GM18517 (cell line): ENCODE results near the gene ITGB5.

Experiments used
- ATAC-seq: cut with Tn5 transposase; IDR thresholded peaks from one replicate; pipeline ENCODE4 v1.9.1; 2021; ENCODE audit warnings: mild to moderate bottlenecking, moderate library complexity; ENCODE audit not compliant: unreplicated experiment

Gene ITGB5

DNA sequence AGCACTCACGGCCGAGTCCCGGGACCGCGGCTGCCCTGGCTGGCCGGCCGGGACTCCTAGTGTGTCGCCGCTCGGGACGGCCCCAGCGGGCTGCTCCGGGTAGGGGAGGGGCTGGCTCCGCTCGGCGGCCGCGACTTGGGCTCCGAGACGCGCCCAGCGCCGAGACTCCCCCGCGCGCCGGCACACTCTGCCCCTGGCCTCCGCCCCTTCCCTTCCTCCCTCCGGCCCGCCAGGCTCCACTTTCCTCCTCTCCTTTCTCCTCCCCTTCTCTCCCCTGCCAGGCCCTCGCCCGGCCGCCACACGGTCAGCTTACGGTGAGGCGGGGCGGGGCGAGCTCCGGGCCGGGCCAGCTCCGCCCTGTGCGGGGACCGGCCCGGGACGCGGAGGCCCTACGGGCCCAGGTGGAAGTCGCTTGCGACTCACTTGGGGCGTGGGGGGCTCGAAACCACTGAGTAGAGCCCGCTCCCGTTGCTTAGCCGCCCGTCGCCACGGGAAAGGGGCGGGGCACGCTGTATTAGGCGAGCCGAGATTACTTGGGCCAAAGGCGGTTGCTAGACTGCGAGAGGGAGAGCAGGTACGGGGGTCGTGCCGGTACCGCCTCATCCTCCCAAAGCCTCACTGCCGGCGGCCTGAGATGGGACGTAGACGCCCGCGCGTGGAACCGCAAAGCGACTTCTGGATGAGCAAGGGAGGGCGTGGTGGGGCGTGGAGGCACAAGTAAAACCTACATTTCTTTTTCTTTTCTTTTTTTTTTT is at the start of gene ITGB5:
TSS of gene ITGB5 (minus strand) at position 189 of the 755 bp plus-strand sequence. CDS start 365 bp downstream, outside the sequence.
- peak; percentile 55 for ATAC-seq

- no peak for ATAC-seq
These were observed 48.8 kb upstream of the ITGB5 start for GRCh38 chr3:124935794-124936542.

- no peak for ATAC-seq
These were observed 48.1 kb upstream of the ITGB5 start for GRCh38 chr3:124935264-124935663.

- no peak for ATAC-seq
These were observed 47.4 kb upstream of the ITGB5 start, which contains the start of gene MUC13 for GRCh38 chr3:124934577-124934976. Gene MUC13 (minus strand): TSS chr3:124934751. CDS start chr3:124934712, 39 bp downstream.

DNA sequence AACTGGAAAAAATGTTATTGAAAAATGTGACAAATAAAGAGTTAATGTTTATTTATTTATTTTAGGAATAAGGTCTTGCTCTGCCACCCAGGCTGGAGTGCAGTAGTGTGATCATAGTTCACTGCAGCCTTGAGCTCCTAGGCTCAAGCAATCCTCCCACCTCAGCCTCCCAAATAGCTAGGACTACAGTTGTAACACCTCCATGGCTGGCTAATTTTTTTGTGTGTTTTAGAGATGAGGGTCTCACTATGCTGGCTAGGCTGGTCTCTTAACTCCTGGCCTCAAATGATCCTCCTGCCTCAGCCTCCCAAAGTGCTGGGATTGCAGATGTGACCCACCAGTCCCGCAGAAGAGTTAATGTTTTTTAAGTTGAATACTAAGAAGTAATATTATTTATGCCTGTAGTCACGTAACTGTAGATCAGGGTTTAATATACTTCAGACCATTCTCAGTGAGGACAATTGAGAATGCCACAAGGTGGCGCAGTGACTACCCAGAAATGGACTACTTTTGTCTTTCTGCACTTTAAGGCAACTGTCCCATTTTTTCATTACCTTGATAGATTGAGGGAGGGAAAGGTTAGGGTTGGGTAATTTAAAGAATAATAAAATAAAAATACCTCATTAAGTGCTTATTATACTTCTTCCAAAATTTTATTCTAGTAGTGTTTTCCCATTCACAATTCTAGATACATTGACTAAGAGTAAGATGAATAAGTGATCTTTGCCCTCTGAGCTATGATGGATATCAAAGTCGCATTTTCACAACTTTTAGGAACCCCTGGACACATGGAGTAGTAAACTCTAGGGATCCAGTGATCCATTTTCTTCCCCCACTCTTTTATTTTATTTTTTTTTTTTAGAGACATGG is 41.4 kb upstream of the ITGB5 start:
- ATAC-seq: no peak

DNA sequence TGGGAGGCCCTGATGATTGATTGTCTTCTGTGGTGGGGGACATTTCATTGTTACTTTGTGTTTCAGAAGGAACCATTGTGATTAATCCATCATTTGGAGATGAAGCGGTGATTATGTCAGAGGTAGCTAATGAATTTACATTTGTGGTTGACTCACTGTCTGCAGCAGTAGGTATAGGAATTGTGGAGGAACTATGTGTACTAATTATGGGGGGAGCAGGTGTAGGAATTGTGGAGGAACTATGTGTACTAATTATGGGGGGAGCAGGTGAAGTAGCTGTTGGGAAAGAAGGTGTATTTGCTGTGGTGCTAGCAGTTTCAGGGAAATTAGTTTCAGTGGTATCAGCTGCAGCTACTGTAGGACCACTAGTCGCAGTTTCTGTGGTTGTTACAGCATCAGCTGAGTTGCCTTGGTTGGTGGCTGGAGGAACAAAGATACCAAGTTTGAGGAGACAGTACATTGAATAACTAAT is 40.4 kb upstream of the ITGB5 start:
- ATAC-seq: no peak

- ATAC-seq: no peak
These were observed 39.4 kb upstream of the ITGB5 start for GRCh38 chr3:124926426-124927101.

GRCh38 chr3:124924741-124925140 is 37.6 kb upstream of the ITGB5 start:
- no peak for ATAC-seq

GRCh38 chr3:124923833-124924232 is 36.7 kb upstream of the ITGB5 start:
- no peak for ATAC-seq

- ATAC-seq: no peak
These were observed 33.6 kb upstream of the ITGB5 start for GRCh38 chr3:124920718-124921117.

DNA sequence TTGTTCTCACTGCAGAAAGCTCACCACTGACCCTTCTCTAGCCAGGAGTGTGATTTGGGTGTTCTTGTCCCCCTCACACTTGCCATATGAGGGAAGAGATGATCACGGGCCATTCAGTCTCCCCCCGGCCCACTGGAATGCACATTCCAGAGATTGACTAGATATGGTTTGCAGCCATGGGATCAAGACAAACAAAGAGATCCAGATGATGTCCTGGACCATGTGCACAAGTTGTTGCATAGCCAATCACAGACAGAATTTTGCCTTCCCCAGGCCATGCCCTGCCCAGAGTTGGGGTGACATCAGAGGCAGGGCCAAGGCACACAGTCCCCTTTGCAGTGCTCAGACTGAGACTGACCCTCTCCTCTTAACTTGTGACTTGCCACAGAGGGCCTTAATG is 32.6 kb upstream of the ITGB5 start:
- ATAC-seq: no peak

DNA sequence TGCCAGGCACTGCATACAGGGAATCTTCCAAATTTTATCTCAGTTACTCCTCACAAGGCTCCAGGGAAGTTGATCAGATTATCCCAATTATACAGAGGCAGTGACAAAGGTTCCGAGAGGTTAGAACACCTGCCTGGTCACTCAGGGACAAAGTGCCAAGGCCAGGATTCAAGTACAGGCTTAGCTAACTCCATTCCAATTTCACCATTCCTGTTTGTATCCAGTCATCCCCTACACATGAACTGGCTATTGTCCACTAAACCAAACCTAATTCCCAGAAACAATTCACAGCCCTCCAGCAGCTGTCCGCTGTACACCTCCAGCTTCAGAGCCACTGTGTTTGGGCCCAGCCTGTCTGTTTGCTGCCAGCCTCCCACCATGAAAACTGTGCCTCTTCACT is 31.4 kb upstream of the ITGB5 start:
- ATAC-seq: no peak

DNA sequence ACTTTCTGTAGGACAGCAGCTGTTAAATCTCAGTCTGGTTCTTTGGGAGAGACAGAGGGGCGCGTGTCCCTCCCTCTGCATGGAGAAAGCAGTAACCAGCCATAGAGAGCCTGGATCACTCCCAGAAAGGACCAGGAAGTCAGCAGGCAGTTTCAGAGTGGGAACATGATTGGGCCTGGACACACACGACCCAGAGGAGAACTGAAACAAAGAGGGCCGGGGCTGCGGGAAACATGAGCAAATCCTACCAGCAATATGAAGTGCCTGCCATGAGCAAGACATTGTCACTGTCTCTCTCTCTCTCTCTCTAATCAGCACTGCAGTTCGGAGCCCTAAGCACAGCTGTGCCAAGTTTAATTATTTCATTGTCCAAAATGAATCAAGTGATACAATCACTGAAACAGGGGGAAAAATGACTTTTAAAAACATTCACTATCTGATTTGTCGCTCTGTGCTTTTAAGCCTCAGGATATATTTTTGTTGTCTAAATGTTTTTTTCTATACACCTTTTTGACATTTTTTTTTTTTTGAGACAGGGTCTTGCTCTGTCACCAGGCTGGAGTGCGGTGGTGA is 29.8 kb upstream of the ITGB5 start:
- ATAC-seq: no peak

GRCh38 chr3:124915254-124915653 is 28.1 kb upstream of the ITGB5 start:
- ATAC-seq: no peak

DNA sequence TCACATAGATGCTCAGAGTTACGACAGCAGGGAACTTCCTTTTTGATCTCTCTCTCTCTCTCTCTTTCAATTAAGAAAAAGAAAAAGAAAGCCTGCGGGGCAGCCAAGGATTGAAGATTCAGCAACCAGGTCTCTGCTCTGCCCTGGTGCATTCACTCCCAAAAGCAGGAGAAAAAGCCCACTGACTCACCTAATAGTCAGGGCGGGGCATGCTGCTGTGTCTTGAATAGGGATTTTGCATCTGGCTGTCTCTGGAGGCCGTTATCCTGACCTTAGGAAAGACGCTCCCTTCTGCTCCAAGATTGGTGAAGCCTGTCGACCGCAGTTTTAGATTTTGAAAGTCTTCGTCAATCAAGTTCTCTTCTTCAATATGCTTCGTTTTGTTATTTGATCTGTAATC is 20.8 kb upstream of the ITGB5 start:
- no peak for ATAC-seq

DNA sequence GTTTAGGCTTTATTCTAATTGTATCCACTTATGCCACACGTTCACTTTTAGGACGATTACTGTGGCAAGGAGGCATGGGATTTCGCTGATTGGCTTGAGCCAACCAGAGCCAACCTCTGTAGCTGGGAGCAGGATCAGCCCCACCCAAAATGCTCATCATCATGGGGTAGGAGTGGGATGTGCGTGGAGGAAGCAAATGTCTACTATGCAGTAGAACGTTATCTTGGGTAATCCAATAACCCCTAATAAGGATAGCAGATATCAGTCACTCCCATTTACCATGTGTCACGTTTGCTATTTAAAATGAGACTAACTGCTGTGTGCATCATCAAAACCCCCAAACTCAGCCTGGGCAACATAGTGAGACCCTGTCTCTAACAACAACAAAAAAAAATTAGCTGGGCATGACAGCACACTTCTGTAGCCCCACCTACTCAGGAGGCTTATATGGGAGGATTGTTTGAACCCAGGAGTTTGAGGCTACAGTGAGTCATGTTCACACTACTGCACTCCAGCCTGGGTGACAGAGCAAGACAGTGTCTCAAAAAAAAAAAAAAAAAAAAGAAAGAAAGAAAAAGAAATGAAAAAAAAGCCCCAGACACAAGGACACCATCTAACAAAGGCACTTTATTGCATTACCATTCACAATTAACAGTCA is 17.8 kb upstream of the ITGB5 start:
- ATAC-seq: no peak

GRCh38 chr3:124903896-124904834 is 17.0 kb upstream of the ITGB5 start:
- ATAC-seq: no peak

DNA sequence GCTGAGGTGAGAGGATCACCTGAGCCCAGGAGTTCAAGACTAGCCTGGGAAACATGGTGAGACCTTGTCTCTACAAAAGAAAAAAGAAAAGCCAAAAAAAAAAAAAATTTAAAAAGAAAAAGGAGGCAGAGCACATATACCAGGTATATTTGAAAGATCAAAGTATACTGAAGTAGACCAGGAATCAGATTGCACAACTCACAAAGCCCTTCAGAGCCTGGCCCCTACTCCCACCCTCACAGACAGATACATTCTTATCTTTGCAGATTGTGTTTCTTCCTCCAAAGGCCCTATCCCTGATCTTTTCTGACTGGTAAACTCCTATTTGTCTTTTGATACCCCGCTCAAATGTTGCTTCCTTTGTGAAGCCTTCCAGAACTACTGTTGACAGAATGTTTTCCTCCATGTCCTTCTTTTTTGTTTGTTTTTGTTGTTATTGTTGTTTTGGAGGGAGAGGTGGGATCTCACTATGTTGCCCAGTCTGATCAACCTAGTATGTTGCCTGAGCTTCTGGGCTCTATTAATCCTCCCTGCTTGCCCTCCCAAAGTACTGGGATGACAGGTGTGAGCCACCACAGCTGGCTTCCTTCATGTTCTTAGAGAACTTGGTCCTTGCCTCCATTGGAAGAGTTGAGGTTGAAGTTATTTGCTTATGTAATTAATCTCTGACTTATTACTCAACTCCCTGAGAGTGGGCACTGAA is 9.8 kb upstream of the ITGB5 start:
- ATAC-seq: no peak
